HK-2 (cell line): ENCODE measurements around the gene DCUN1D3.
"Not testable (repeated sequence)": the region's sequence is repeated elsewhere in the genome, so short reads cannot be mapped to it uniquely, and the experiment has no call there.

Experiments
- DNase-seq: peaks from one replicate; pipeline ENCODE4 v3.0.0-alpha.2; 2018; ENCODE audit not compliant: unreplicated experiment

DCUN1D3 gene

GRCh38 chr16:20900299-20901067 is at the start of gene DCUN1D3, which contains the start of gene LYRM1:
DCUN1D3 (minus strand) TSS chr16:20900358; CDS start chr16:20862538, 37,820 bp downstream.
LYRM1 (plus strand) TSS chr16:20900771; CDS start chr16:20915556, 14,785 bp downstream.
- DNase-seq, result peak; percentile 91

DNA sequence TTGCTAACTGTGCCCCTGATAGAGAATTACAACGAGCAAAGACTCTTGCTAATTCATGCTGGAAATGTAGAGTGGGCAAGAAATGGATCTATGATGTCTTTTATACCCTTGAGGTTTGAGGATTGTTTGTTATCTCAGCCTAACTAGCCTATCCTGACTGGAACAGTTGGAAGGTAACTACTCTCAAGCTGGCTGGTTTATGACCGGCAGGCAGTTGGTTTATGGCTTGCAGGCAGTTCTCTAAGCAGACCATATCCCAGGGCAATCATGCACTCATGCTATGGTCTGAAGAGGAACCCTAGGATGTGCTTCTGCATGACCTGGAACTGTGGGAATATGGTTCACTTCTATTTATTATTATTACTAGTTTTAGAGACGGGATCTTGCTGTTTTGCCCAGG is 49.5 kb upstream of the DCUN1D3 start:
- DNase-seq, result no peak

DNA sequence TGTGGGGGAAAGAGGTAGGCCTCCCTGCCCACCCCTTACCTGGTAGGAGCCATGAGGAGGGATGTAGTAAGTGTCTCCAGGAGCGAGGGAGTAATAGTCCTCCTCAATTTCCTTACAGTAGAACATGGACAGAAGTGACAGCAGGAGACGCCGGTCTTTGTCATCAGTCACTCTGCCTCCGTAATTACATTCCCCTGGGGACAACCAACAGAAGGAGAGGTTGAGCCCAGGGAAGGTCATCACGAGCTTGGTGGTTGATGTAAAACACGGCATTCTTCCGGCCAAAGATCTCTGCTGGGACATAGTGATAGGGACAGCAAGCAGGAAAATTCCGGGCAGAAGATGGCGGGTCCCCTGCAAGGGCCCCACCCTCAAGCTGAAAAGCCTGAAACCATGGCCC is 48.3 kb upstream of the DCUN1D3 start:
- DNase-seq, result no peak

GRCh38 chr16:20946015-20946629 is 46.0 kb upstream of the DCUN1D3 start:
- DNase-seq, result no peak

DNA sequence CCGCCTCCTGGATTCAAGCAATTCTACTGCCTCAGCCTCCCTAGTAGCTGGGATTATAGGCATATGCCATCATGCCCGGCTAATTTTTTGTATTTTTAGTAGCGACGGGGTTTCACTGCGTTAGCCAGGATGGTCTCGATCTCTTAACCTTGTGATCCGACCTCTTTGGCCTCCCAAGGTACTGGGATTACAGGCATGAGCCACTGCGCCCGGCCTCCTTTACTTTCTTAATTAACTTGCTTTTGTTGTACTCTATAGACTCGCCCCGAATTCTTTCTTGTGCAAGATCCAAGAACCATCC is 45.4 kb upstream of the DCUN1D3 start:
- not testable (repeated sequence) for DNase-seq

DNA sequence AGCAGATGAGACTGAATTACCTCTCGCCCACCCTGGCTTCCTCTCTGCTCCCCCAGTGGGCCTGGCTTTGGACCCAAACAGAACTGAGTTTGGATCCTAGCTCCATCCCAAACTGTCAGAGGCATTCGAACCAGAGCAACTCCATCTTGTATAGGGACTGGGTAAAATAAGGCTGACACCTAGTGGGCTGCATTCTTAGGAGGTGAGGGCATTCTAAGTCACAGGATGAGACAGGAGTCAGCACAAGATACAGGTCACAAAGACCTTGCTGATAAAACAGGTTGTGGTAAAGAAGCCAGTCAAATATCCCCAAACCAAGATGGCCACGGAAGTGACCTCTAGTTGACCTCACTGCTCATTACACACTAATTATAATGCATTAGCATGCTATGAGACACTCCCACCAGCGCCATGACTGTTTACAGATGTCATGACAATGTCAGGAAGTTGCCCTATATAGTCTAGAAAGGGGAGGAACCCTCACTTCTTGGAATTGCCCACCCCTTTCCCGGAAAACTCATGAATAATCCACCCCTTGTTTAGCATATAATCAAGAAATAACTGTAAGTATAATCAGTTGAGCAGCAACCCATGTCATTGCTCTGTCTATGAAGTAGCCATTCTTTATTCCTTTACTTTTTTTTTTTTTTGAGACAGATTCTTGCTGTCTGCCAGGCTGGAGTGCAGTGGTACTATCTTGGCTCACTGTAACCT is 44.9 kb upstream of the DCUN1D3 start:
- DNase-seq, result peak; percentile 10

DNA sequence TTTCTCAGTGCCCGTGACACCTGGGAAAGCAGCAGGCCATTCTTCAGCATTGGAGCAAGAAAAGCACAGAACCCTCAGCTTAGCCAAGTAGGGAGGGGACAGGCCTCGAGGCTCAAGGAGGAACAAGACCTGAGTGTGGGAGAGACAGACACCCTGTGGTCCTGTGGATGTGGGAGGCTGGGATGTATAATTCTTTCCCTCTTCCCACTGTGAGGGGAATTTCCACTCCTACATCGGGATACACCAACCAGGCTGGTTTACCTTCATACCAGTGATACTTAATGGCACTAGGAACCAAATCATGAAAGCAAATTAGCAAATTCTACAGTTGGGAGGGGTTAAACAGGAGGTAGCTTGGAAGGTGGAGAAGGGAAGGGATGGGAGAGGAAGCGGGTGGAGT is 42.1 kb upstream of the DCUN1D3 start:
- no peak for DNase-seq

DNA sequence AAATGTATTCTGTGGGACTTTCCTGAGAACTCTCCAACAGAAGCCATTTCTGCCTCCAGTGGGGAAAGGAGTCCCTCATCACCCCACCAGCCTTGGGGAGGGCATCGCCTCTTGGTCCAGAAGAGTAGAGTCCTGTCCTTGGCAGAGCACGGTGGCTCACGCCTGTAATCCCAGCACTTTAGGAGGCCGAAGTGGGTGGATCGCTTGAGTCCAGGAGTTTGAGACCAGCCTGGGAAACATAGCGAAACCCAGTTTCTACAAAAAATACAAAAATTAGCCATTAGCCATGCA is 41.4 kb upstream of the DCUN1D3 start:
- DNase-seq, result no peak

GRCh38 chr16:20940871-20941635 is 40.9 kb upstream of the DCUN1D3 start:
- DNase-seq, result no peak

DNA sequence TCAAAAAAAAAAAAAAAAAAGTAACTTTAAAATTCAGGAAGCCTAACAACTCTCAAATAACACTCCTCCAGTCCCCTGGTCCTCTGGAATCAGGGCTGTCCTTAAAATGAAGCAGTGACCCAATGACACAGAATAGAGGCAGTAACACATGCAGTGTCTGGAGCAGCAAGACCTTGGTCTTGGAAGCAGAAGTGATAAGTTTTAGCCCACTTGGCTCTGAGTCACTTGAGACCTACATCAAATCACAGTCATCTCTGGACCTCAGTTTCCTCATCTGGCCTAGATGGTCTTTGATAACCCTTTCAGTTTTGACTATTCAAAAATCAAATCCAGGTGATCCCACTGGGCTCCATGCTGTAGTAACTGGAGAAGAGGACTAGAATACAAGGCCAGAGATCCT is 39.5 kb upstream of the DCUN1D3 start:
- DNase-seq, result no peak

- no peak for DNase-seq
Measured at GRCh38 chr16:20938426-20938825, 38.3 kb upstream of the DCUN1D3 start.

GRCh38 chr16:20937736-20938135 is 37.6 kb upstream of the DCUN1D3 start:
- no peak for DNase-seq

DNA sequence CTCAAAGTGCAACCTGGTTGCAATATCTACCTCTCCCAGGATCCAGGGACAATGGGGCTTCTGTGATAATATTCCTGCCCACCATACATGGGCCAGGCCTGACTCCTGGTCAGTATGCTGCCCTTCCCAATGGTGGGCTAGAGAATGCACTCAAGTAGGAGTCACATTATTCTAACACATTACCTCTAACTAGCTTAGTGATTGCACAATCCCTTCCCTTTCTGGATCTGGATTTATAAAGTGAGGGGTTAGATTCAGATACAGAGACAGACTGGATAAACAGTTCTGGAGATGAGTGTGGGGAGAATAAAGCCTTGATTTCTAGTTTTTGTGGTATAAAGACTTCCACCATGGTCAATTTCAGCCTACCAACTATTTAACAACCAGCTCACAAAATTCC is 33.4 kb upstream of the DCUN1D3 start:
- no peak for DNase-seq

DNA sequence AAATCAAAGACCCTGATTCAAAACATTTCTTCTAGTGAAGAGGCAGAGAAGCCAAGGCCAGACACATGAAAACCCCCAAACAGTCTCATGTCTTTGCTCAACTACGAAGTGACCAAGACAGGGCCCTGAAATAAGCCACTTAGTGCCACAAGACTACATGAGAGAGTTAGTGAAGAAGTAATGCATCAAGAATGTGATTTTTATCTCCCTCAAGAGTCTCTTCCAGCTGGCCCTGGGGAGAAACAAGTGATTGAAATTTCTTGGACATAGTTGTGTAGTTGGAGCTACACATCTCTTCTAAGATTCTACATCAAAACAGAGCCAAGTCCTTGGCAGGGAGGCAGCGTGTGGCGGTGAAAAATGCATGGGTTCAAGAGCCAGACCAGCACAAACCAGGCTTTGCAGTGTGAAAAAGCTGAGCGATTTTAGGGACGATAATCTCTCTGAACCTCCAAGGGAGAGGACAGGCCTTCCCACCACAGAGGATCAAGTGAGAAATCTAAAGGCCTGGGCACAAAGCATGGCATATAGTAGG is 31.0 kb upstream of the DCUN1D3 start:
- no peak for DNase-seq

DNA sequence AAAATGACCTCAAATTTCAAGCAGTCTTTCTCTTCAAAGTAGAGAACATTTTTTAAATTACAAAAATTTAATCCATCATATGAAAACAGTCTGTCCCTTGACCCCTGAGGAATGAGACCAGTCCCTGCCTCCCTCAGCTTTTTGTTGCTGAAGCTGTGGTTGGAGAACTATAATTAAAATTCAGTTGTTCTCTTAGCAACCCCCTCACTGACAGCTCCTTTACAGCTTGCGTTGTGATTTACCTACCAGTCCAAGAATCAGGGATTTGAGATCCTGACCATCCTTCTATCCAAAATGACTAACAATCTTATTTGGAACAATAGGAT is 30.2 kb upstream of the DCUN1D3 start:
- DNase-seq, result no peak

DNA sequence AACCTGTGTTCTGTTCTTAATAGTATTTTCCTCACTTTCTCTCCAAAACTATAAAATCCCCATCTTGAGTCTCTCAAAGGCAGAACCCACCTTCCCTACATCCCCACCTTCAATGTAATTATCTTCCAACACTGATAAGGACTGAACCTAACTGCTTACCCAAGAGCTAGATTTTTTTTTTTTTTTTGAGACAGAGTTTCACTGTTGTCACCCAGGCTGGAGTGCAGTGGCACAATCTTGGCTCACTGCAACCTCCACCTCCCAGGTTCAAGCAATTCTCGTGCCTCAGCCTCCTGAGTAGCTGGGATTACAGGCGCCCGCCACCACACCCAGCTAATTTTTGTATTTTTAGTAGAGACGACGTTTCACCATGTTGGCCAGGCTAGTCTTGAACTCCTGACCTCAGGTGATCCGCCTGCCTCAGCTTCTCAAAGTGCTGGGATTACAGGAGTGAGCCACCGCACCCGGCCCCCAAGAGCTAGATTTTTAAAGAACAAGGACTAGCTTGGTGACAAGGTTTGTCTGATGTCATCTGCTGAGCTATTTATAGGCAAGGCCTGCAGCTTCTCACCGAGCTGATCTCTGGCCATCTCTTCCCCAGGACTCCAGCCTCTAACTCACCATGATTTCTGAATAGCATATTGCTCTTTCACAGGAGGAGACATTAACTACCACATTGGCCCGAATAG is 29.7 kb upstream of the DCUN1D3 start:
- DNase-seq, result not testable (repeated sequence)

DNA sequence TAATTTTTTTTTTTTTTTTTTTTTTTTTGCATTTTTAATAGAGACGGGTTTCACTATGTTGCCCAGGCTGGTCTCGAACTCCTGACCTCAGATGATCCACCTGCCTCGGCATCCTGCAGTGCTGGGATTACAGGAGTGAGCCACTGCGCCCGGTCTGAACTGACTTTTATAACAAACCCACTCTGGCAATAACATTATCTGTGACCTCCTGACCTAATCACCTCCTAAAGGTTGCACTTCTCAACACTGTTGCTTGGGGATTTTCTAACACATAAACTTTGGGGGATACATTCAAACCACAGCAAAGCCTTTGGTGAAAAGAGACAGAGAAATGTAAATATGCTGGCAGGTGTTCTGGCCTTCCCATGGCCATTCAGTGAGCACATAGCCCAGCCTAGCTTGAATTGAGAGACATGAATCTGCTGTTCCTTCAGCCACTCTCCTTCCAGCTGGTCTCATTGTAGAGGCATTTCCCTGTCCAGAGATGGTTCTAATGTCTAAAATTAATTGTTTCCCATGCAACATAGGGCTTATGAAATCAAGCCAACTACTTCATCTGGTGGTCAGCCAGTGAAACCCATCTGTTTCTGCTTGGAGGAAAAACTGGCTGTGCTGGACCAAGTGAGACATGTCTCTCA is 28.7 kb upstream of the DCUN1D3 start:
- DNase-seq, result no peak

GRCh38 chr16:20925751-20926150 is 25.6 kb upstream of the DCUN1D3 start:
- no peak for DNase-seq

DNA sequence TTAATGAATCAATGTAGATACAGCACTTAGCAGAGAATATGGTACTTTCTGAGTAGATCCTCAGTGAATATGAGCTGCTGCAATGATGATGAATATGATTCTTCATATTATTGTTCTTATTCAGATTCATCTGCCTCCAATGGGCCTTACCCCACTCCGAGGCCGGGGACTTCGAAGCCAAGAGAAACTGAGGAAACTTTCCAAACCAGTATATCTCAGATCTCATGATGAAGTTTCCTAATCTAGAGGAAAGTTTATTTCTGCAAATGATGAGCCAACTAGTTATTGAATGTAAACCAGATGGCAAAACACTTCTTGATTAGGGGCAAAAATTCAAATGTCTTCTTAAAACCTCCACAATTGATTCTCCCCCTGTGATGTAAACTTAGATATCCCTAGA is 23.7 kb upstream of the DCUN1D3 start:
- no peak for DNase-seq

- no peak for DNase-seq
Measured at GRCh38 chr16:20920799-20921198, 20.6 kb upstream of the DCUN1D3 start.

DNA sequence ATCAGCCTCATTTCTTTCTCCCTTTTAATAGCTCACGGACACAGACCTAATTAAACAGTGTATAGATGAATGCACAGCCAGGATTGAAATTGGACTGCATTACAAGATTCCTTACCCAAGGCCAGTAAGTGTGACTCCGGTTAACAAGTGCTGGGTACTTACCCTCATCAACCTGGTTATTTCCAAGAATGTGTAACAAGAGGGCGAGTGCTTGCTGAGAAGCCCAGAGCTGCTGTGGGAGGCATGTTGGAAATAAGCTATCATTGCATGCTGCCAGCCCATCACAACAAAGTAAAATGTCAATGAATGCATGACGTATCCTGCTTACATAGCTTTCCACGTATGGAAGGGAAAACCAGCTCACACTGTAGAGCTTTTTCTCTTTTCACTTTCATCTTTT is 19.9 kb upstream of the DCUN1D3 start:
- DNase-seq, result no peak
